ENCODE measurements around the gene MUC20.
"Not testable (repeated sequence)": the region's sequence is repeated elsewhere in the genome, so short reads cannot be mapped to it uniquely, and the experiment has no call there.

The MUC20 gene

DNA sequence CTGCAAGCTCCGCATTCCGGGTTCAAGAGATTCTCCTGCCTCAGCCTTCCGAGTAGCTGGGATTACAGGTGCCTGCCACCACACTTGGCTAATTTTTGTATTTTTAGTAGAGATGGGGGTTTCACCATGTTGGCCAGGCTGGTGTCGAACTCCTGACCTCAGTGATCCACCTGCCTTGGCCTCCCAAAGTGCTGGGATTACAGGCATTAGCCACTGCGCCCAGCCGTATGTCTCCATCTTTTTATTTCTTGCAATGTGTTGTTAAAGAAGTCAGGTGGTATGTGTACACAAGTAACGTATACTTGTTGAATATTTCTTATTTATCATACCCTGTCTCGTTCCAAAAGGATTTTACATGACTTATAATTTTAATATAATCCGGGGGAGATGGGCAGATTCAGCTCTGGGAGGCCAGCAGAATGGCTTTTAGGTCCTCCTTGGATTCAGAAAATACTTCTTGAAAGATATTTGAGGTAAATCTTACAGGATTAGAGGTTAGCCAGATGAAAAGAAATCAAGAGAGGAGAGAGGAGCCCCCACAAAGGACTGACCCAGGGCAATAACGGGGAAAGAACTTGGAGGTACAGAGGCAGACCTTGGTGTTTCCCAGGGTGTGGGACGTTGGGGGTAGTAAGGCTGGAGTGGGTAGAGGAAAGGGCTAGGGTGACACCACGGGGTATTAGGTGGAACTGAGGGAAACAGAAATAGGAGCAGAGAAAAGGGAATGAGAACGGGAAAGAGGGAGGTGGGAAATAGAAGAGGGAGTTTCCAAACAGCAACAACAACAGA lies 27.2 kb upstream of the MUC20 start:
- DNase-seq, result no peak

DNA sequence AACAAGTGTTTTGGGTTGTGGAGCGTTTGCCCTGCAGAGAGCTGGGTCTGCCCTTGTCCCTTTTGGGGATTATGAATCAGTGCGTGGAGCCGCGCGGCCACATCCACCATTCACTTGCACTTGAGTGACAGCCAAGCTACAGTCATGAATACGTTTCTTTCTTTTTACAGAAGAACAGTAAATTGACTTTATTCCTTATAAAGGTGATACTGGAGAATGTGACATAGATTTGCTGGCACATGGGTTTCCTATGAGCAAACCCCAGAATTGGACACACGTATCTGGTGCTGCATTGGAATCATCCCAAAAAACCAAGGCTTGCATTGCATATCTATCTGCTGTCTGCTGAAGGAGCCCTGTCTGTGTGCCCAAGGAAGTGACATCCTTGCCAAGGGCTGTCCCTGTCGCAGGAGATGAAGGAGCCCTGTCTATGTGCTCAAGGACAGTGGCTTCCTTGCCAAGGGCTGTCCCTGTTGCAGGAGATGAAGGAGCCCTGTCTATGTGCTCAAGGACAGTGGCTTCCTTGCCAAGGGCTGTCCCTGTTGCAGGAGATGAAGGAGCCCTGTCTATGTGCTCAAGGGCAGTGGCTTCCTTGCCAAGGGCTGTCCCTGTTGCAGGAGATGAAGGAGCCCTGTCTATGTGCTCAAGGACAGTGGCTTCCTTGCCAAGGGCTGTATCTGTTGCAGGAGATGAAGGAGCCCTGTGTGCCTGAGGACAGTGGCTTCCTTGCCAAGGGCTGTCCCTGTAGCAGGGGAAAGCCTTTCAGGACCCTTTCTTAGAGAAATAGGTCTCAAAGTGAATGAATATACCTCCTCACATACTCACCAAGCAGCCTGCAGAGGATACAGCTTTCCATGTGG lies 26.3 kb upstream of the MUC20 start:
- DNase-seq, result not testable (repeated sequence)

DNA sequence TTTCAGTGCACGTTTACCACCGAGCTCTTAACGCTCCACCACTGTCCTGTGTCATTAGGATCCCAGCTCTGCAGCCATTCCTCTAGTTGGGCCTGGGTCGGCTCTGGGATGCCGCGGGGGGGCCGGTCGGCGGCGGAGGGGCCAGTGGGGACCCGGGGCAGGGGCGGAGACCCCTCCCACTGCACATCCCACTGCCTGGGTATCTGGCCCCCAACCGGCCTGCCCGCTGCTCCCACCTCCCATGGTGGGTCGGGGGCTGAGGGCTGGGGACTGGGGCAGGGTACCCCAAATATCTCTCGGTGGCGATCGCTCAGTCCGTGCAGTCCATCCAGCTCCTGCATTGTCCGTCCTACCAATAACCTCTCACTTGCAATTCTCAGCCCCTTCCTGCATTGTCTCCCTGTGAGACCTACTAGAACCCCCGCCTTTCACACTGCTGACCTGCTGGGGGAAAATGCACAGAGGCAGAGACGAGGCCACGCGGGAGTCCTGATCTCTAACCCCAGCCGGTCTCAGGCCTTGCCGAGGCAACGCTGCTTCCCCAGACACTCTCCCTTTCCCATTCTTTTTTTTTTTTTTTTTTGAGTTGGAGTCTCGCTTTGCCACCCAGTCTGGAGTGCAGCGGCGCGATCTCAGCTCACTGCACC lies 24.0 kb upstream of the MUC20 start:
- DNase-seq, result no peak

DNA sequence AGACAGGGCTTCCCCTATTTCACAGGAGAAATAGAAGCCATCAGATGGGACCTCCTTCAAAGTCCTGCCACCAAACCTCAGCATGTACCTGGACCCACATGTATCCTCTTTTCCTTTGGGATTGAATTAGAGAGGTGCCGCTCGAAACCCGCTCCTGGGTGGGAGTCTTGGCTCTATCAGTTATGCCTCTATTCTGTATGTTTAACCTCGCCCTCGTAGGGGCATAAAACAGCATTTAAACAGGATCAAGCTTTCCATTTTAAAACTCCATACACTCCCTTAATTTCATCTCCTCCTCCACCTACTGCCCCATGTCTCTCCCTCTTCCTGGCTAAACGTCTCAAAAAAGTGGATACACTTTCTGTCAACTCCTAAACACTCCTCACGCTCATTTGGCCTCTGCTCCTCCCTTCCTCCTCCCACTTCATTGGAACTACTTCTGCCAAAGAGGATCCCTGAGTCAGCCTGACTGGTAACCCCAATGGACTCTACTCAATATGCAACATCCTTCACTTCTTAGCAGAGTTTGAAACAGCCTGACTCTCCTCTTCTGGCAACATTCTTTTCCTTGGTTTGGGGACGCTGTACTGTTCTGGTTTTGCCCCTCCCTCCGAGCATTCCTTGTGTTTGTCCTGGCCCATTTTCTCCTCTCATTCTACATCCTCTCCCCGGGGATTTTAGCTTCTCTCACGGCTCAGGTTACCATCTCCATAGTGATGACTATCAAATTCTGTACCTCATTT lies 23.0 kb upstream of the MUC20 start:
- DNase-seq, result no peak

DNA sequence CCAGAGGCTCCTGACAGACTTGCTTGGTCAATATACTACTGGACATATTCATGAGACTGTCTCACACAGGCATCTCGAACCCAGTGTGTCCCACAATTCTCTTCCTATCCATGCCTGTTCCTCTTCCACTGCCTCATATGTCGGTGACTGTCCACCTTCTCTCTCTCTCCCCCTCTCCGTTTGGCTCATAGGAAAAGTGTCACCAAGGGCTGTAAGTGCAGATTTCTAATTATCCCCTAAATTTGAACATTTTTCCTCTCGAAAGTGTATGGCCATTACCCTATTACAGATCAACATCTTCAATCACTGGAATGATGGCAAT lies 22.5 kb upstream of the MUC20 start:
- DNase-seq, result no peak

DNA sequence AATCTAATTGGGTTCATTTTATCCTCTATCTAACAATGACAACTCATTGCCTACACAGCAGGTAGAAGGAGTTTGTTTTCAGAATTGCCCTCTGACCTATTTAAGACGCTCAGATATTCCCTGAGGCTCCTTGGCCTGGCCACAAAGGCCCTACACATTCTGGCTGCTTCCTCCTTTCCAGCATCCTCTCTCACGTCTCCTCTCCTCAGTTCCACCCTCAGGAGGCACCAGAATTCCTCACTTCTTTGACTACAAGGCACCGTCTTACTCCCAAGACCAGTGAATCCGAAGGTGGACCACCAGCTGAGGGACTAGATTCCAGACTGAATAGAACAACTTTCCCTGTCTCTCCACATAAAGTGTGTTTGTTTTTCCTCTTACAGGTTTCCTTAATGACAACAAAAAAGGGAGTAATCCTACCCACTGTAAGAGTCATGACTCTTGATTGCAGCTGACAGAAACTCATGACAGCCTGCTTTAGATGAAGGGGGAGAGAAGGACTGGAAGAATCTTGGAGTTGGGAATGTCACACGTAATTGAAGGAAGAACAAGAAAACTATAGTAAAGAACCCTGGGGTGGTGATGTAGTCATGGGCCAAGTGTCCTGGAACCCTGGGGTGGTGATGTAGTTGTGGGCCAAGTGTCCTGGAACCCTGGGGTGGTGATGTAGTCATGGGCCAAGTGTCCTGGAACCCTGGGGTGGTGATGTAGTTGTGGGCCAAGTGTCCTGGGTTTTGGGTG lies 22.0 kb upstream of the MUC20 start:
- no peak for DNase-seq

DNA sequence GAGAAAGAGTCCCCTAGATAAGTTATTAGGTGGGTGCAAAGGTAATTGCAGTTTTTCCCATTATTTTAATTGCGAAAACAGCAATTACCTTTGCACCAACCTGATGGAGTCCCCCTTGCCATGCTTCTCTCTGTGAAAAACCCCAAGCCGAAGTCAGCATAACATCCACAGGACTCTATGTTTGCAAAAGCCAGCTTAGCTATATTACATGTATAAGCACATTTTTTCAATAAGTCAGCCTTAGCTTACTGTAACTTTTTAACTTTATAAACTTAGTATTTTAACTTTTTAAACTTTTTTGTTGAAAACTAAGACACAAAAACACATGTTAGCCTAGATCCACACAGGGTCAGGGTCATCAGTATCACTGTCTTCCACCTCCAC lies 21.4 kb upstream of the MUC20 start:
- DNase-seq, result no peak

DNA sequence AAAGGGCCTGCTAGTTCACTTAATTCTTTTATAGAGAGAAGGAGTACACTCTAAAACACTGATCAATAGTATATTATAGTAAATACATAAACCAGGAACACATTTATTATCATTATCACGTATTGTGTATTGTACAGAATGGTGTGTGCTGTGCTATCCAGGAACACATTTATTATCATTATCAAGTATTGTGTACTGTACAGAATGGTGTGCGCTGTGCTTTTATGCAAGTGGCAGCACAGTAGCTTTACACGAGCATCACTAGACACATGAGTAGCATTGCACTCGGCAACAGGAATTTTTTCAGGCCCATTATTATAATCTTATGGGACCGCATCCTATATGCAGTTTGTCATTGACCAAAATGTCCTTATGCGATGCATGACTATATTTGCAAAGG lies 20.9 kb upstream of the MUC20 start:
- no peak for DNase-seq

DNA sequence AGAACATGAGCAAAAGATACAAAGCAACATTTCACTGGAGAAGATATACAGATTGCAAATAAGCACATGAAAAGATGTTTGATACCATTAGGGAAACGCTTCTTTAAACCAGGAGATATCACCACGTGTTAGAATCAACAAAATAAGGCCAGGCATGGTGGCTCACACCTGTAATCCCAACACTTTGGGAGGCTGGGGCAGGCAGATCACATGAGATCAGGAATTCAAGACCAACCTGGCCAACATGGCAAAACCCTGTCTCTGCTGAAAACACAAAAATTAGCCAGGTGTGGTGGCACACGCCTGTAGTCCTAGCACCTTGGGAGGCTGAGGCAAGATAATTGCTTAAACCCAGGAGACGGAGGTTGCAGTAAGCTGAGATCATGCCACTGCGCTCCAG lies 20.5 kb upstream of the MUC20 start:
- no peak for DNase-seq

DNA sequence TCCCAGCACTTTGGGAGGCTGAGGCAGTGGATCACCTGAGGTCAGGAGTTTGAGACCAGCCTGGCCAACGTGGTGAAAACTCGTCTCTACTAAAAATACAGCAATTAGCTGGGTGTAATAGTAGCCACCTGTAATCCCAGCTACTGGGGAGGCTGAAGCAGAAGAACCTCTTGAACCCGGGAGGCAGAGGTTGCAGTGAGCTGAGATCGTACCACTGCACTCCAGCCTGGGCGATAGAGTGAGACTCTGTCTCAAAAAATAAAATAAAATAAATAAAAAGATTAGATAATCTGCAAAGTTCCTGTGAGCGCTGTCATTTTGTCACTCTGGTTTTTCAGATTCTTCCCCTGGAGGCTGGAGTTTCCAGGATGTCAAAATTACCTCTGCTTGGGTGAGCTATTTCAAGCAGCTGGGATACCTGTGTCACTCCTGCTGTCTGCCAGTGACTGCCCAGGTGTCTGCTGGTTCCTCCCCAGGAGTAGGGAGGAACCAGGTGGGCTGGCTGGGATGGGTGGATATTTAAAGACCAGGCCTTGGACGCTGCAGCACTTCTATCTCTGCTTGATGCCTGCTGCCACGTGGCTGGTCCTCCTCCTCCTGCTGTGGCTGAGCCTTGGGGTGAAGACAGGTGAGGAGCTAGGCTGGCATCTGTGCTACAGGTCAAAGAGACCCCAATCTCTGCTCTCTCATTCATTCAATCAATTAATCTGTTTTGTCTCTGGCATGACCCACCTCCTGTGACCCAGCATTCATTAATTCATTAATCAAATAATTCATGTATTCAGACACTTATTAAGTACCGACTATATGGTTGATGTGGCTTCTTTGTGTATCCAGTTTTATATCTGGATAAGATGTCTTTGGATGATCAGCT lies 19.5 kb upstream of the MUC20 start:
- DNase-seq, result no peak

DNA sequence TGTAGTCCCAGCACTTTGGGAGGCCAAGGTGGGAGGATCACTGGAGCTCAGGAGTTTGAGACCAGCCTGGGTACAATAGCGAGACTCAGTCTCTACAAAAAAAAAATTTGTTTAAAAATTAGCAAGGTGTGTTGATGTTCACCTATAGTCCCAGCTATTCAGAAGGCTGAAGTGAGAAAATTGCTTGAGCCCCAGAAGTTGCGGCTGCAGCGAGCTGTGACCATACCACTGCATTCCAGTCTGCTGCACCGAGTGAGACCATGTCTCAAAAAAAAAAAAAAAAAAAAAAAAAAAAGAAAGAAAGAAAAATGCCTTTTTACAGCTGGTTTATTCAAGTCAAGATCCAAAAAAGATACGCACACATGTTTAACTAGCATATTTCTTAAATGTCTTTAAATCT lies 17.0 kb upstream of the MUC20 start:
- no peak for DNase-seq

DNA sequence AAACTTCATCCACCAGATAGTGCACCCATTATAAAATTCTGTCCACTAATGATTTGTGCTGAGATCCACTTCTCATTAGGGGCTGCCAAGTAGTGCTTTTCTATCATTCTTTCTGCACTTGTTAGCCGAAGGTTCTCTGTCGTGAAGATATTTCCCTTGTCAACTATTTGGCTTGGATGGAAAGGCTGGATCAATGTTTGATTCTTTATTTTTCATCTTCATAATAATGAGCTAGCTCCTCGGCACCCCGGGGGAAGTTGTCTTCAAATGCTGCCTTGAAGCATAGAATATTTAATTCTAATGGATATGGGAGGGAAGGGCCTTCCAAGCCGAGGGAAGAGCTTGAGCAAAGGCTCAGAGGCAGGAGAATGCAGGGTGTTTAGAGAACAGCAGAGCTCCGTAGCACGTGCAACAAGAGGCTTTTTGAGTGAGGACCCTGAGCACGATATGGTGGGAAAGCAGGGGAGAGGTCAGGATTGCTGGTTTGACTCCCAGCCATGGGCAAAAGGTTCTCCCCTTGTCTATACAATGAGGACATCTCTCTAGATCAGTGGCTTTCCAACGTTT lies 16.3 kb upstream of the MUC20 start:
- DNase-seq, result no peak

DNA sequence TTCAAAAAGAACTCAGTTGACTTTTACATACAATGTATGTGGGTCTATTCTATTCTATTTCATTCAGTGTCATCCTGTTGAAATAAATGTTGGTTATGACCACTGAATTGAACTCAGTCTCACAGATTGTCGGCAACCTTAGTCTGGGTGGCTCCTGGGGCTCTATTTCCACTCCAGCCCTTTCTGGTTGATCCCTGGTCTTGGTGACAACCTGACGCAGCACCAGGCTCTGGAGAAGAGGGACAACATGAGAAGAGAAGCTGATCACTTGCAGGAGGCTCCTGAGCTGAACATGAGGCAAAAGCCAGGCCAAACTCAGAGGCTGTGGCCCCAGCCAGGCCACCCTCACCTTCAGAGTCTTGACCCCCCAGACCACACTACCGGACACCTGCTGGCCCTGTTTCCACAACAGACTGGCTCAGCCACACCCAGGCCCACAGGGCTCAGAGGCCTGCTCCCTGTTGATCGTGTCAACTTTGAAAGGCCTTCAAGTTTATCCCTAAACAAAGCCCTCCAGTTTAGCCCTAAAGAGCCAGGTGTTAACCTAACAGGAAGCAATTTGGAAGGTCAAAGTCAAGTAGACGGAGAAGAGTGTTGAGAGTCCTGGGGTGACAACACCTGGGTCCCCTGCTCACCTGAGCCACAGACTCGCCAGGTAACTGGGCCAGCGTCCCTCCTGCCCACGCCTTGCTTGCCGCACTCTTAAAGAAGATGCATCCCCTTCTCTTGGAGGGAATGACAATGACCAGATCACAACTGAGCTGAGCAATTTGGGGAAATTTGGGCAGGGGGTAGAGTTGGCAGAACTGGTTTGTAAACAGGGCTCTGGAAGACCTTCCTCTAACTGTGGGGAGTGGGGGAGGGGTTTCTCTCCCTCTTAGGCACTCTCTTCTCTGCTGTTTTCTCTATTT lies 15.4 kb upstream of the MUC20 start:
- no peak for DNase-seq

DNA sequence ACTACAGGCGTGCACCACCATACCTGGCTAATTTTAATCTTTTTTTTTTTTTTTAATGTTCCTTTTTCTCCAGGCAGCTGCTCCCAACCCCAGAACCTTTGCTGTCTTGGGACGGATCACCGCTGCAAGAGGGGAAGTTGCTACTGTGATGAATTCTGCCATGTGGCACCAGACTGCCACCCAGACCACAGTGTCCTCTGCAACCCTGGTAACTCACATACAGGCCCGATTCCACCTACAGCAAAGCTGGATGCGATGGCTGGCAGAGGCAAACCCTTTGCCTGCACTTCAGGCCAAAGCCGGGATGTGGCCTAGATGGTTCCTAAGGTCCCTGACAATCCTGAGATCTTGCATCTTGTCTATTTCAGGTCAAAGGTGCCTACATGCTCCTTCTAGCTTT lies 12.7 kb upstream of the MUC20 start:
- no peak for DNase-seq

DNA sequence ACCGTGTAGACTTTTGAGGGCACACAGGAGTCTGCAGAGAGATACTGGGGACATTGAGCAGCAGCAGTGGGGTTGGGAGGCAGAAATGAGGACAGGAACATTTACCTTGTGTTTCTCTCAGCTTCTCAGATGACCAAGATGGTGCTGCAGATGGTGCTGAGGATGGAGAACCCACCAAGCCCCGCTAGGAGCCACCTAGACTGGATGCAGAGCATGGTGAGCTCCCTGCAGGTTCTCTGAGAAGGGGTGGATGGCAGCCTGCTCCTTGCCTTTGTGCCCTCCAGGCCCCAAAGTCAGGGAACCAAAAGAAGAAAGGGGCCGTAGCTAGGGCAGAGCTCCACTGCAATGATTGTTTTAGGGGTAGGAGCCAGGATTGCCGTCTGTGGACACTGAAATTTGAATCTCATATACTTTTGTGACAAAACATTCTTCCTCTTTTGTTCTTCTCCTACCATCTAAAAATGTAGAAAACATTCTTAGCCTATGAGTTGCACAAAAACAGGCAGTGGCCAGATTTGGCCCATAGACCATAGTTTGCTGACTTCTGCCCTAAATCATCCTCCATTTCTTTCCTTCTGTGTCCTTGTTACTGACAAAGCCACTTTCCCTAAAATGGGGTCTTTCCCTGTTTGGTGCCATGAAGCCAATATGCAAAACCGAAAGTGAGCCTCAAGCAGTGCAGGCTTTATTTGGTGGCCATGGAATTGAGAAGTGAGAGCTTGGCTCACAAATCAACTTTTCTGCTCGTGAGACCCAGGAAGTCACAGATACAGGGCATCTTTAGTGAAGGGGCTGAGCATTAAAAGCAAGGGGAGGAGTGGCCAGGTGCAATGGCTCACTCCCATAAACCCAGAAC lies 11.9 kb upstream of the MUC20 start:
- DNase-seq, result no peak

DNA sequence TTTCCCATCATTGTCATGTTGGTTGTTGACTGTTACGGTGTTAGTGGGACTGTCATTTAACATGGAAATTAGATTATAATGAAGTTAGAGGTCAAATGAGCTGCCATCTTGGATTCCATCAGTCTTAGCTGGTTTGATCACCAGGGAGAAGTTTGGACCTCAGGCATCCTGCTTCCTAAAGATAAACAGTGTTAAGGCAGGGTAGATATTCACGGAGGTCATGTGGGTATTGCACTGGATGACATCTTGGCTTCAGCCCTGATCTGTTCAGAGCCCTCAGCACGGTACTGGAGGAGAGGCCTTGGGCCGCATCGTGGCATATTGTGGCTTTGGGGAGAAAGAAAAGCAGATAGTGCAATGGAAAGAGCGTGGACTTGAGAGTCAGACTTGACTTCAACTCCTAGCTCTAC lies 11.1 kb upstream of the MUC20 start:
- no peak for DNase-seq

DNA sequence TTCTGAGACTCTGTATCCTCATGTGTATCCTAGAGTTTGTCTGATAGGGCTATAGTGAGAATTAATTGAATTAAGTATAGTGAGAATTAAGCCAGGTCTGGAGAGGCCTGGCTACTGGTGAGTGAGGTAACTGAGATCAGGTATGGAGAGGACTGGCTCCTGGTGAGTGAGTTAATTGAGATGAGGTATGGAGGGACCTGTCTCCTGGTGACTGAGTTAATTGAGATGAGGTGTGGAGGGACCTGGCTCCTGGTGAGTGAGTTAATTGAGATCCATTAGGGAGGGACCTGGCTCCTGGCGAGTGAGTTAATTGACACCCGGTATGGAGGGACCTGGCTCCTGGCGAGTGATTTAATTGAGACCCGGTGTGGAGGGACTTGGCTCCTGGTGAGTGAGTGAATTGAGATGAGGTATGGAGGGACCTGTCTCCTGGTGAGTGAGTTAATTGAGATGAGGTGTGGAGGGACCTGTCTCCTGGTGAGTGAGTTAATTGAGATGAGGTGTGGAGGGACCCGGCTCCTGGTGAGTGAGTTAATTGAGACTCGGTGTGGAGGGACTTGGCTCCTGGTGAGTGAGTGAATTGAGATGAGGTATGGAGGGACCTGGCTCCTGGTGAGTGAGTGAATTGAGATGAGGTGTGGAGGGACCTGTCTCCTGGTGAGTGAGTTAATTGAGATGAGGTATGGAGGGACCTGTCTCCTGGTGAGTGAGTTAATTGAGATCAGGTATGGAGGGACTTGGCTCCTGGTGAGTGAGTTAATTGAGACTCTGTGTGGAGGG lies 10.5 kb upstream of the MUC20 start:
- DNase-seq, result not testable (repeated sequence)

All from bone marrow (tissue), 2 donors.